NCI-H1436 treated with DMSO at 0.1 percent for 48 hours (cell line): Measurements from ENCODE around the gene INPP5A.

Source experiments
- DNase-seq: peaks from one replicate; lab custom pipeline; 2025; lab: John Stamatoyannopoulos, UW

The INPP5A gene

DNA sequence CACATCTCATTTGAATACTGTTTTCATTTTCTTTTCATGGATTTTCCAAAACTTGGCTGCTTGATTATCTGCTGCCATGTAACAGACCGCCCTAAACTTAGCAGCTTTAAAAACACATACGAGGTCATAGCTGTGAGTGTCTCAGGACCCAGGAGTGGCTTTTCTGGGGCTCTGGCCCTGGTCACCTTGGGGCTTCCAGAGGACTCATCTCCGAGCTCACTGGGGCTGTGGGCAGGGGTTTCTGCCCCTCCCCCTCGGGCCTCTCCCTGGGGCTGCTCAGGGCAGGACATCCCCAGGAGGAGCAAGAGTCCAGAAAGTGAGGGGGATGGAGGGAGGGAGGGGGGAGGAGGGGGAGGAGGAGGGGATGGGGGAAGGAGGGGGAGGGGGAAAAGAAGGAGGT is 171.3 kb downstream of the INPP5A start:
- DNase-seq, result no peak

DNA sequence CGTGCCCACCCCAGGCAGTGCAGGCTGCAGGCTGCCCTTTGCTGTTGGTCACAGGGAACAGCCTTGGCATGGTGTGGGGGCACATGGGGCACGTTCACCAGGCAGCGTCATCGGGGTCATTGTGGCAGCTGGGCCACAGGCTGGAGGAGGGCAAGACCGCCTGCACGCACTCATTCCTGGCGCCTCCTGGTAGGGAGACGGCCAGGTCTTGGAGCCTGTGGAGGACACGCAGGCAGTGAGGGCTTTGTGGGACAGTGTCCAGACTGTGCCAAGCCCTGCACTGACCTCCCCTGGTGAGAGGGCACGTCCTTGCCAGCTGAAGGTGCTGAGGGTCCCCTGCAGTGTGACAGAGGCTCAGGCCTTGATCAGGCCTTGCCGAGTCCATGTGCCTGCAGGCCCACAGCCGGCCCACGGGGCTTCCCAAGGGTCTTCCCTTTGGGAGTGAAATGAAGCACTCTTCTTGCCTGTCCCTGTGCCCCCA is 171.9 kb downstream of the INPP5A start:
- DNase-seq, result no peak

DNA sequence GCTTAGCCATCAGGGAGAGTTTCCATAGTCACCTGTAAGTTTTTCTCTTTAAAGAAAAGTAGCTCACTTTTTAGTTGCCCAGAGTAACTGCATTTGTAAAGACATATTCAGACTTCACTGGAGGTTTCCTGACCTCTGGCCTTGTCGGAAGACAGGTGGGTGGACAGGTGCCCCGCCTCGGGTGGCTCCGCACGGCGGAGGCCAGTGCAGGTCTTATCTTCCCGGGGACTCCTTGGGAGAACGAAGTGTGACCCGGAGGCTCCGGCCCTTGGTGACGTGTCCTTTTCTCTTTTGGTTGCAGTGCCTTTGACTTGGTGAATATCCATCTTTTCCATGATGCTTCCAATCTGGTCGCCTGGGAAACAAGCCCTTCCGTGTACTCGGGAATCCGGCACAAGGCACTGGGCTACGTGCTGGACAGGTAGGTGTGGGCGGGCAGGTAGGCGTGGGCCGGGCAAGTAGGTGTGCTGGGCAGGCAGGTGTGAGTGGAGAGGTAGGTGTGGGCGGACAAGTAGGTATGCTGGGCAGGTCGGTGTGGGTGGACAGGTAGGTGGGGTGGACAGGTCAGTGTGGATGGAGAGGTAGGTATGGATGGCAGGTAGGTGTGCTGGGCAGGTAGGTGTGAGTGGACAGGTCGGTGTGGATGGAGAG is 172.6 kb downstream of the INPP5A start:
- no peak for DNase-seq

DNA sequence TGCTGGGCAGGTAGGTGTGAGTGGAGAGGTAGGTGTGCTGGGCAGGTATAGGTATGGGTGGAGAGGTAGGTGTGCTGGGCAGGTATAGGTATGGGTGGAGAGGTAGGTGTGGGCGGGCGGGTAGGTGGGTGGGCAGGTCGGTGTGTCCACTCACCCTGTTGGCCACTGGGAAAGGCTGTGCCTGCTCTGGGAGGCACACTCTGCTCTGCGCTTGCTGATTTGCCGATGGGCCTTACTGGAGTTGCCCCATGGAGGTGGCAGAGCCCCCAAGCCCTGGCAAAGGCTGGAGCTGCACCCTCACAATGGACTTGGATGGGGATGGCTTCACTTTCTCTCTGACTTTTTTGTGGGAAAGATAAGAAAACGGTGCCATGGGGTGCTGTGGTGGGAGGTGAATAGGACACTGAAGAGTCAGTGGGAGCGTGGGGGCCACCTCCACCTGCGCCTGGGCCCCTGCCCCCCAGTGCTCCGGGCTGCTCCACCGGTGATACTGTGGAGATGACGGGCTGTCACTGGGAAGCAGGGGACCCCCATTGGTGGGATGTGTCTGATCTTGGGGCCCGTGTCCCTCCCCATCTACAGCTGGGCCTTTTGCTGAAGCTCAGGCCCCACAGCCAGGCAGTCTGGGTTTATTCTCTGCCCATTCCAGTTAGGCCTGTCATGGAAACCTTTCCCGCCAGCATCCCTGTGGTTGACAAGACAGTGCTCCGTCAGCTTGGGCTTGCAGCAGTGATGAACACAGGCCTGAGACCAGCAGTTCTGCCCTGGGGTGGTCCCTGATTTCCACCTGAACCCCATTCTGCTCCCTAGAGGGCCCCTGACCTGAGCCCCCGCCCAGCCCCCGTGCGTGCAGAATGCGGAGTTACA is 173.4 kb downstream of the INPP5A start:
- no peak for DNase-seq

DNA sequence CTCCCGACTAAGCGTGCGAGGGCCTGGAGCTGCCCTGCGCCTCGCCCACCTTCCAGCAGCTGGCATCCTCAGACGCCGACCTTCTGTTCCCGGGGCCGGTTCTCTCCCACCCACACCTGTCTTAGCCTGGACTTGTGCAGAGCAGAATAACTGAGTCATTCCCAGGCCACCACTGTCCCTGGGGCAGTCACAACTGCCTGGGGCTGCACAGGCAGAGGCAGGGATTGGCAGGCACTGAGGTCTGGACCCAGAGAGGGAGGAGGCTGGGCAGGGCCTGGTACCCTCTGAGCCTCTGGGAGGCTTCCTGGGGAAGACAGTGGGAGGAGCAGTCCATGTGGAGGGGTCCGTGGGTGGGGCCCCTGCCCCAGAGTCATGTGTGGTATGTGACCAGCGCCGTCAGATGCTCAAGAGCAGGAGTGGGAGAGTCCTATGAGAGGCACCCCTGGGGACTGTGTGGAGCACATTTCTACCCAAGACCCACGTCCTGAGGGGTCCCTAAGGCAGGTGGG is 174.1 kb downstream of the INPP5A start:
- no peak for DNase-seq

DNA sequence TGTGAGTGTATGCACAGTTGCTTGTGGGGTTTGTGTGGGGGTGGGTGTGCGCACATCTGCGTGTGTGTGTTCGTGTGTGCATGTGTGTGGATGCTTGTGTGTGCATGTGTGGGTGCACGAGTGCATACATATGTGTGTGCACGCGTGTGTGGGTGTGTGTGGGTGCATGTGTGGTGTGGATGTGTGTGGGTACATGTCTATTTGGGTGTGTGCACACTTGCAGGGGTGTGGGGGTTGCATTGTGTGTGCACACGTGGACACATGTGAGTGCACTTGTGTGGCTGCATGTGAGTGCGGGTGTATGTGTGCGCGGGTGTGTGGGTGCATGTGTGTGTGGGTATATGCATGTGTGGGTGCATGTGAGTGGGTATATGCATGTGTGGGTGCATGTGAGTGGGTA is 174.7 kb downstream of the INPP5A start:
- no peak for DNase-seq

DNA sequence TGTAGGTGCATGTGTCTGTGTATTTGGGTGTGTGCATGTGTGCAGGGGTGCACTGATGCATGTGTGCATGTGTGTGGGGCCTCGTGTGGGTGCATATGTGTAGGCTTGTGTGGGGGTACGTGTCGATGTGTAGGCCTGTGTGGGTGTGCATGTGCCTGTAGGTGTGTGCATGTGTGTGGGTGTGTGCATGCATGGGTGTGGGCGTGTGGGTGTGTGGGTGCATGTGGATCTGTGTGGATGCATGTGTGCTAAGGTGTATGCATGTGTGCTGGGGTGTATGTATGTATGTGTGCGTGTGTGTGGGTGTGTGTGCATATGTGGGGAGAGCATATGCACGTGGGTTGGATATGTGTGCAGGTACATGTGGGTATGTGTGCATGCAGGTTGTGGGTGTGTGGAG is 175.2 kb downstream of the INPP5A start:
- DNase-seq, result no peak

DNA sequence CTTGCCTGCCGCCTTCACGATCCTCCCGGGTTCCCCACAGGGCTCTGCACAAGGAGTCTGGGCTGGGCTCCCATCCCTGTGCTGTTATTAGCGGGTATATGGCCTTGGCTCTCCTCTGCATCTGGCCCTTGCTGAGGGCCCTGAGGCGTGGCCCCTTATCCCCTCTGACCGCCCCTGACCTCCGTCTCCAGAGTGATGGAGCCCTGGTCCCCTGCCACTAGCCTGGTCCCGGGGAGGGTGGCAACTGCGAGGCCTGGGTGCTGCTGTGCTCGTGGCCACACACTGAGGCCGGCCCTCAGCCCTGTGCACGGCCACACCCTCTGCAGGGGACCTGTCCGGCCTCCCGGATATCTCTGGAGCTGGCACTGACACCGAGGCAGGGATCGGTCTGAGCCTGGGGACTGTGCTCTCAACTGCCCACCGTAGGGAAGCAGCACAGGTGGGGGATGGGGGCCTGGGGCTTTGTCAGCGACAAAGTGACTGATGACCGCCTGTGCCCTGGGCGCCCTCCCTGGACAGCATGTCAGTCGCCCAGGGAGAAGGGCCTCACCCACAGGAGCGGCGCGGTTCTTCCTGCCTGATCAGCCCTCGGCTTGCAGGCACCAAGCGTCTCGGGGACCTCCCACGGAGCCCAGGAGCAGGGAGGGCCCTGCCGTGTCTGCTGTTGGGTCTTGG is 176.0 kb downstream of the INPP5A start:
- no peak for DNase-seq

DNA sequence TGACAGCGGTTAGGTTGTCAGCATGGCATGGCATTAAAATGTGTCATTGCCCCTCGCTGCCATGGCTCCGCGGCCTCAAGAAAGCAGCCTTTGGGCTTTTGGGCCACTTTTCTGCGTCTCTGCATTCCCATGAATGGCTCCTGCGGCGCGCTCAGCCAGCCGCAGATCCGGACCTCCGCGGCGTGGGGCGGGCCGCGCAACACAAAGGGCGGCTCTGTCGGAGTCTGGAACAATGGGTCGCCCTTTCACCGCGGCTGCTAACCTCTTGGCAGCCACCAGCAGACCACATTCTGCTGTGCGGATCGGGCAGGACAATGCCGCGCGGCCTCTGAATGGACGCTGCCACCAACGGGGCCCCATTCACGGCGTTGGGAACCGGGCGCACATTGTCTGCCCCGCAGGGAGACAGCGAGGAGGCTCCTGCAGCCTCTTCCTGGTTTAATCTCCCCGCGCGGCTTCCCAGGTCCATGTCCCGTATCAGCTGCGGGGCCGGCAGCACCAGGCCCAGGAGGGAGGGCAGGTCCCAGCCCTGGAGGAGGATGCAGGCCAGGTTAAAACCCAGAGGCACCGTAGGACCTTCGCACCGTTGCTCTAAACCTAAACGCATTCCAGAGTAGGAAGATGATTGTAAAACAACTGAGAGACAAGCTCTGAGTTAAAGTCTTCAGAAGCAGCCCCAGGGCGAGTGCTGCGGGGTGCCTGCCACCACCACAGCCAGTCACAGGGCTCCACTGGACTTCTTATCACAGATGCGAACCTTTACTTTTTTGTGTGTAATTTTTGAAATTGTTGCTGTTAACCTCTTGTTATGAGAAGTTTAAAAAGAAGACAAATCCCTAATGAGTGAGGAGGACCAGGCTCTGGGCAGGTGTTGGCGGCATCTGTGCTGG is 176.8 kb downstream of the INPP5A start:
- no peak for DNase-seq

DNA sequence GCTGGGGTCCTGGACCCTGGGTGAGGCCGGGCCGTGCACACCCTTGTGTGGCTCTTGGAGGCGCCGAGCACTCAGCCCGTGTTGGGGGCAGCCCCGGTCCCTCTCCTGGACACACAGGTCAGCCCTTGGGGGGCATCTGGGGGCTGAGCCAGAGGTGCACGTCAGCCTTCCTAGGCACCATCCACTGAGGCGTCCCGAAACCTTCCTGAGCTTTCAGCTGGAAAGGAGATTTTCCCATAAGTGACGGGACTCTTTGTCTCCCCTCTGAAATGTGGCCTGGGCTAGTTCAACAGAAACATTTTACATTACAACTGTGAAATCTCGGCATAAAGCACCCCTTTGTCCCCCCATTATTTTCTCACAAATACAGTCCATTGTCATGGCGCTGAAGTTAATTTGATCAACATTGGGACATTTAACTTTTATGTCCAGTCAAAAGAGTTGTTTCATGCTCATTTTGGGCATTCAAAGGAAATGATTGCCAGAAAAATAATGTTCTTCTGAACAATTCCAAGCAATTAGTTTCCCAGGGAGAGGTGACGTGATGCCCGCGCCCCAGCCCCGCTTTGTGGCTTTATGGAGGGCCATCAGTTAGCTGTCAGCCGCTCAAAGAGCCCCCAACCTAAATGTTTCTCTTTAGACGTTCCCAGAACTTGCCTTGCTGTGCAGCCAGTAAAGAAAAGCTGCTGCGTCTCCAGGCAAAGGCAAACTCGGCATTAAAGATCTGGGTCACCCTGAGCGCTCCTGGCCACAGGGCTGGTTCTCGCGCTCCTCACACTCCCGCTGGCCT is 177.6 kb downstream of the INPP5A start:
- DNase-seq, result no peak

DNA sequence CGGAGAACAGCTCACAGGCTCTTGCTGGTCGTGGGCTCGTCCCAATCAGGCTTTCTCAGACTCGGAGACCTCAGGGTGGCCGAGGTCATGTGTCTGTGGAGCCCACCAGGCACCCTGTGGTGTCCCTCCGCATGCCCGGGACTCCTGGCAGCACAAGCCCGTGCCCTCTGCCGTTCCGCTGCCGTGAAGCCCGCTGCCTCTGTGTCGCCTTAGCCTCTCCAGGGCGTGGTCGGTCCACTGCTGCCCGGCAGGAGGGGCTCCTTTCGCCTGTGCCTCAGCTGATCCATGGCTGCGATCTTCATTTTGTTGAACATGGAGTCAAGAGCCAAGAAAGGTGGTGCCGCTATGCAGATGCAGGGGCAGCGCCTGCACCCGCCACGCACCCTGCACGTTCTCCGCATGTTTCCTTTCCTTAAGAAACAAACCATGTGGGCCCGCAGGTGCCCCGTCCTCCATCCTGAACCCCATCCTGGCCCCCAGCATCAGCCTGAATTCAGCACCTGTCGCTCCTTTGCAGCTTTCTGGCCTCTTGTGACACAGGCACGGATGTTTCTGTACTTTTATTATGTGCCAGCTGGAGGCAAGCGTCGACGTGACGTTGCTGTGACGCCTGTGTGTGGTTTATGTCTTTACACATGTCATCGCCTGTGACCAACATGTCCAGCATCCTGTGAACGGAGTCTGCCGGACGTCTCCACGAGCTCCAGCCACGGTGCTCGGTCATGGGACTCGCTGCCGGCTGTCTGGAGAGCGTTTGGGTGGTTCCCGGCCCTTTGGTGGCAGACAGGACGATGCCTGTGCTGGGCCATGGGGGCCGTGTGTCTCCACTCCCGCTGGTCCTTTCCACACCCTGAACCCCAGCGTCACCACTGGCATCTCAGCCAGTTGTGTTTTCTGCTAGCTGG is 178.4 kb downstream of the INPP5A start:
- DNase-seq, result no peak

DNA sequence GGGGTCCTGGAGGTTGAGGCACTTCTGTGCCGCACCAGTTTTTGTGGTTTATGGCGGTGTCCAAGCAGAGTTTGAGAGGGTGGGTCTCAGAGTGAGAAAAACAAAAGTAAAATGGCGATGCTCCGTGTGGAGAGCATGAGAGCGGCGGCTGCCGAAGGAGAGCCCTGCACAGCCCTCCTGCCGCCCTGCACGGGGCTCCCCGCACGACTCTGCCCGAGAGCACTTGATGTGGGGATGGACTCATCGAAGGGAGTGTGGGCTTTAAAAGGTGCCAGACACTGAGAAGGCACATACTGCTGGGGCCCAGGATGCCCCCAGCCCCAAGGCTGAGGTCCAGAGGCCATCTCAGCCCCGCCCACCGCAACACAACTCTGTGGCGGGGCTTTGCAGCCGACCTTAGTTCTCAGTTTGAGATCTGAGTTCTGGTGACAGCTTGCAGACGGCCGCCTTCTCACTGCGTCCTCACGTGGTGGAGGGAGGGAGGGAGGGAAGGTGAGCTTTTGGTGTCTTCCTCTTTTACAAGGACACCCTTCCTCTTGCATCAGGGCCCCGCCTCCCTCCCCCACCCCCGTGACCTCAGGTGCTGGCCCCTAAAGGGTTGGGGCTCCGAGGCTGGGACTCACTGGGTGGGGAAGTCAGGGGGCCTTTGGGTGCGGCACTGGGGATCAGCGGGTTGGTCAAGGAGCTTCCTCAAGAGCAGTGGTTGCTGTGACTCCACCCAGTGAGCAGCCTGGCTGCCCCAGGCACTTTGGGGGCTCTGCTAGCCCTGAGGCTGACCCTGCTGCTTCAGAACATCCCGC is 179.3 kb downstream of the INPP5A start:
- no peak for DNase-seq

DNA sequence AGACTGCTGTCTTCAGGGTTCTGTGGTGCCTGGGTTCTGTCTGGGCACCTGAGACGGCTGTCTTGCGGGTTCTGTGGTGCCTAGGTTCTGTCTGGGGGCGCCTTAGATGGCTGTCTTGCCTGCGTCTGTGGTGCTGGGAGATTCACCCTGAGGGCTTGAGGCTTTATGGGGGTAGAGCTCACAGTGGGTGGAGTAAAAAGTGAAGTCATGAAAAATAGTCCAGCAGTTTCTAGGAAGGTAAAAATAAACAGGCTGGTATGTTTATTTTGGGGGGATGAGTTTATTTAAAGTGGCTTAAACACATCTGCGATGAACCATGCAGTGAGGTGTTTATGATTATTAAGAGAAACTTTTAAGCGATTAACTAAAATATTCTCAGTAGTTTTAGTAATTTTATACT is 184.1 kb downstream of the INPP5A start:
- DNase-seq, result no peak

DNA sequence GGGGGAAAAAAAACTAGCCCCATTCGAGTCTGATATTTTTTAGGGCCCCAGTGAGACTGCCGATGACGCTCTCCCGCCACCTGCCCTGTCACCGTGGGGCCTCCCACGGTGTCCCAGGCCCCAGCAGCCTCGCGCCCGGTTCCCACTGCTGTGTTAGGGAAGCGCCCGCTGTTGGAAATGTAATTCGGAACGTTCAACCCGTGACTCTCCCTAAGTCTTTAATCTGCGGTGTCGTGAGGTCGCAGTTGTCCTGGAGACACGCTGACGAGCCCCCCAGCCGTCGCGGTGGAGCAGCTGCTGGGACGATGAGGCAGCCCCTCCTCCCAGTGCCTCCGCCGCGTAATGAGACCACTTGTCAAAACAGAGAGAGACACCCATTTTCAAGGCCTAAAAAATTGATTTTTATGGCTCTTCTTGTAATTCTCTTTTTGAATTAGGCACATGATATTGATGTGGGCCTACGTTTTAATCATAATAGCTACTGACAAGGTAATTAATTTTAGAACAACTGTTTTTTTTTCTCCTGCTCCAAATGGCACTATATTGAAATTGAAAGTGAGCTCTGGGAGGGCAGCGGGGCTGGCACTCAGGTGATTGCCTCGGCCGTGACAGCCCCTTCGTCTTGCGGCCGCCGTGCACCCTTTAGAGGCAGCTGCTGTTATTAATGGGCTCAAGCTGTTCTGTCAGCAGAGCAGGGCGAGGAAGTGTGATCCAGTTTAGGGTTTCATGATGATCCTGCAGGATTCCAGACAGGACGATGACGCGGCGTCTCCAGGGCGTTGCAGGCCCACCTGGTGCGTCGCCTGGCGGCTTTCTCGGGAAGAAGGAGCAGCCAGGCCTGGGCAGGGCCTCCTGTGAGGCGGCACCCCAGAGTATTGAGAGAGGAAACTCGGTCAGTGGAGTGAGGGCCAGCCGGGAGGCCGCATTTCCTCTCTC is 185.1 kb downstream of the INPP5A start:
- DNase-seq, result no peak

DNA sequence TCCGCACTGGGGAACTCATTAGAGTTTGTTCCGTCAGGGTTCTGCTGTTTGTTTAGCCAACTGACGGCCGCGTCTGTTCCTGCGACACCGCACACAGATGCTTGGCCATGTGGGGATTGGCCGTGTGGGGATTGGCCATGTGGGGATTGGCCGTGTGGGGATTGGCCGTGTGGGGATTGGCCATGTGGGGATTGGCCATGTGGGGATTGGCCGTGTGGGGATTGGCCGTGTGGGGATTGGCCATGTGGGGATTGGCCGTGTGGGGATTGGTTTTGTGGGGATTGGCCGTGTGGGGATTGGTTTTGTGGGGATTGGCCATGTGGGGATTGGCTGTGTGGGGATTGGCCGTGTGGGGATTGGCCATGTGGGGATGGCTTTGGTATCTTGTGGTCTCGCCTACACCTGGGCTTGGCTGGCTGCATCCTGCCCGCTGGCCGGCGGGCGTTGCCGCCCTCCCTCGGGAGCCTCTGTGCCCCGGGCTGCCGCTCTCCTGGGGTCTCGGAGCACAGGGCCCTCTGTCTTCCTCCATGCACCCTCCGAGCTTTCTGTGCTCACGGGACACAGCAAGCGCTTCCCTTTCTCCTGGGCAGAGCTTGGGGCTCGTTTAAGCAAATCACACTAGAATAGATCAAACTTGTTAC is 185.9 kb downstream of the INPP5A start:
- DNase-seq, result no peak

DNA sequence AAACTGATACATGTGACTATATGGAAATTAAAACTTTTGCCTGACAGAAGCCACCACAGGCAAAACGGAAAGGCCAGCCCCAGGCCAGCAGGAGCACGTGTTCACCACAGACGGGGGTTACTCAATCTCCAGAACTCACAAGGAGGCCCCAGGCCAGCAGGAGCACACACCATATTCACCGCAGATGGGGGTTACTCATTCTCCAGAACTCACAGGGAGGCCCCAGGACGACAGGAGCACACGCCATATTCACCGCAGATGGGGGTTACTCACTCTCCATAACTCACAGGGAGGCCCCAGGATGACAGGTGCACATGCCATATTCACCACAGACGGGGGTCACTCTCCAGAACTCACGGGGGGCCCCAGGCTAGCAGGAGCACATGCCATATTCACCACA is 186.9 kb downstream of the INPP5A start:
- no peak for DNase-seq

DNA sequence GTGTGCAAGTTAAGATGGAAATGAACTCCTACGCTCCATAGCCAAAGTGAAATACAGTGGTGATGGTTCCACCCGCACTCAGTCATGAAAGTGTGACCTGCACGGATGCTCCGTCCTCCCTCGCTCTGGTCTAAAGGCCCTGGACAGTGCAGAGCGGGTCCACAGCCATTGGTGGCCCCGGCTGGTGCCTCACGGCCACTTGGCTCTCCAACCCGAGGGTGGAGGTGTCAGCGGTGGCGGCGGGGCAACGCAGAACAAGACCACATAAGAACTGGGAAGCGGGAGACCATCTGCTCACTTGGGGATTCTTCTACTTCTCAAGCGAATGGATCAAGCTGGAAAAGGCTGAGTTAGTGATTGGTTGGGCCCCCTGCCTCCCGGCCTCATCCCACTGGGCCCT is 187.6 kb downstream of the INPP5A start:
- DNase-seq, result no peak
